Limb (tissue), 2 donors: Measurements from ENCODE around the gene MRPL19.
"Not testable (repeated sequence)": the region's sequence is repeated elsewhere in the genome, so short reads cannot be mapped to it uniquely, and the experiment has no call there.

Experiments used
- DNase-seq, 2 donors: peaks; one replicate each; pipeline ENCODE4 v3.0.0-alpha.2; 2016; ENCODE audit errors: extremely low spot score in 2 of 2

Gene MRPL19

DNA sequence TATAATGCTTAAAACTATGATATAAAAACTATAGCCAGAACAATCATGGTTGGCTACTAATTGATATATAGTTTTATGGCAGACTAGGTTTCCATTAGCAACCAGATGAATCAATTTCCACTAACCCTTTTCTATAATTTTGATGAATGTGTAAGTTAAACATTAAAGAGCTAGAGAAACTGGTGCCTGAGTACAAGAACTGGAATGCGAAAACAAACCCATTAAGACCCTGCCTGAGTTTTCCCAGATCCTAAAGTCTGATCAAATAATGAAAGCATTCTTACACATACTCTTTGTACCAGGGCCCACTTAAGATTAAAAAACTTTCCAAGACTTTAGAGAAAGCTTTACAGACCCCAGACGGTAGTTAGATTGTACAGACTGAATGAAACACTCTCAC is 21.3 kb downstream of the MRPL19 start:
- DNase-seq: no peak

DNA sequence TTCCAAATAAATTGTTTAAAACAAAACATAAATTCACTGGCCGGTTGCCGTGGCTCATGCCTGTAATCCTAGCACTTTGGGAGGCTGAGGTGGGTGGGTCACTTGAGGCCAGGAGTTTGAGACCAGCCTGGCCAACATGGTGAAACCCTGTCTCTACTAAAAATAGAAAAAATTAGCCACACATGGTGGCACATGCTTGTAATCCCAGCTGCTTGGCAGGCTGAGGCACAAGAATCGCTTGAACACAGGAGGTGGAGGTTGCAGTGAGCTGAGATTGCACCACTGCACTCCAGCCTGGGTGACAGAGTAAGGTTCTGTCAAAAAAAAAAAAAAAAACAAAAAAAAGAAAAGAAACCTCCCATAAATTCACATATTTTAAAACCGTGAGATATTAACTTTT is 28.8 kb downstream of the MRPL19 start:
- DNase-seq: not testable (repeated sequence)

DNA sequence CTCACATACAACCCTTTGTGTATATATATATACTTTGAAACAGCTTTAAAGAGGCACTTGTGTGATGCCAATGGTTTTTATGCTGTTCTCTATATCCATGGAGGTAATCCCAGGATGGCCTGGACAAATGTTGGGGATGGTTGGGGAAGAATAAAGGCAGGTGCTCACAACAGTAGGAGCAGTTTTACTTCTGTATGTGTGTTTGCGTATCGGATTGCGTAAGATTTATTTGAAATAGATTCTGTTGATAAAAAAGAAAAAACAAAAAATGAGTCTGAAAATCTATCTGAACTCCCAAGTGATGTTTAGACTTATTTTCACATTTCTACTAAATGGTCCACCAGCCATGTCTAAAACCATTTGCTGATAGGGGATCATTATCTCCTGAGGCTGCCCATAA is 29.3 kb downstream of the MRPL19 start:
- DNase-seq: no peak

DNA sequence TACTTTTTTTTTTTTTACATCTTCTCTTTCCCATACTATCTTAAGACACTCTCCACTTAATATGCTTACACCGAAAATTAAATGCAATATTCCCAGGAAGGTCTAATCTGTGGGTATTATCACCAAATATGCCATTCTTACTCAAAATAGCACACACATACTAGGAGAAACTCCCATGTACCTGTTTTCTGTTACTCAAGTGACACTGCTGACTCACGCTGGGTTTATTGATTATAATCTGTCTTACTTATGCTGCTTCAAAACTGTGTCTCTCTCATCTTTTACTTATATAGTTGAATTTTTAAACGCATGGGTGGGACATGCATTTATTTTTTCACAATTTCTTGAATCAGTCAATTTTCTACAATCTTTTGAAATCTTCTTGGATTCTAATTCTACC is 29.9 kb downstream of the MRPL19 start:
- DNase-seq: no peak

DNA sequence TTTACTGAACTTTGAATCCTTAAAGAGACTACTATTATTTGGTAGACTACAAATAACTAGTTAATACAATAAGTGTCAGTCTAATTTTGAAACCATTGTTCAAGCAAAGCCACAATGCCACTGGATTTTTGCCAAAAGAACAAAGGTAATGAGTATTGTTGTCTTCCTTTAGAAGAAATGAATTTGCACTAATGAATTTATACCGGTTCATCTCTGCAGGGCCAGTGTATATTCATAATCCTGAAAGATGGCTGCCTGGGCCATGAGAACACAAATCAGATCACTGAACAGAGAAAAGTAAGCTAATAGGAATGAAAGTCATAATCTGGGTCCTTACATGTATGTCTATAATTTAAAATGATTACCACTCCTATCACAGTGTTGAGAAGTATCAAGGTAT is 33.0 kb downstream of the MRPL19 start:
- no peak for DNase-seq

DNA sequence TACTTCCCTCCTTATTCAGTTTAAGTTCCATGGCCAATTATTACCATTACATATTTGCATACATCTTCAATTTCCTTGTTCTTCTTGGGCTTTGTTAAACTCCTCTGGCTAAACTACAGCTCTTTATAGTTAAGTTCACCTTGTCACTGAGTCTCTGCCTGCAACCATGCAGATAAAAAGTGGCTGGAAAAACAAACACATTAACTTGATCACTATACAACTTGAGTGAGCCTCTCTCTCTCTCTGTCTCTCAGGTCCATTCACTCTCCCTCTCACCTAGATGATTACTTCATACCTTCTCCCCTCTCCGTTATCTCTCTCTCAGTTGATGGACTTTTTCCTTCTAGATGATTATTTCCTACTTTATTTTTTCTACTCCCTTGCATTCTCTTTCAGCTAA is 33.8 kb downstream of the MRPL19 start:
- no peak for DNase-seq

DNA sequence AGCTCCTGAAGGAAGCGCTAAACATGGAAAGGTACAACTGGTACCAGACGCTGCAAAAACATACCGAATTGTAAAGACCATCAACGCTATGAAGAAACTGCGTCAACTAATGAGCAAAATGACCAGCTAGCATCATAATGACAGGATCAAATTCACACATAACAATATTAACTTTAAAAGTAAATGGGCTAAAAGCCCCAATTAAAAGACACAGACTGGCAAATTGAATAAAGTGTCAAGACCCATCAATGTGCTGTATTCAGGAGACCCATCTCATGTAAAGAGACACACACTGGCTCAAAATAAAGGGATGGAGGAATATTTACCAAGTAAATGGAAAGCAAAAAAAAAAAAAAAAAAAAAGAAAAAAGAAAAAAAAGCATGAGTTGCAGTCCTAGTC is 36.8 kb downstream of the MRPL19 start:
- not testable (repeated sequence) for DNase-seq

DNA sequence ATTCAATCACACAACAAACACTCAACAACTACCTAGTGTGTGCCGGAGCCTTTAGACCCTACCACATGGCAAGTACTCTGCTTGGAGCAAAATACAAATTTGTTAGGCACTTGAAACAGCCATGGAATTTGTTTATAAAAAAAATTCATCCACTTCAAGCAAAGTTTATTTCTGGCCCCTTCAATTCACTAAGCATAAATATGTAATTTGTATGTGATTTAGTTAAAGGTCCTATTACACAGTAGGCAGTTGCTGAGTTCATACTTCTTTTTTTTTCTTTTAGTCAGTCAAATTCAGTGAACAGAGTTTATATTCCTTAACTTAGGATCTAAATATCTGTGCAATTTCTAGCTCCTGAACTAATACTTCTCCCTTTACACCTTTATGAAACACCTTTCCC is 41.6 kb downstream of the MRPL19 start:
- DNase-seq: no peak

DNA sequence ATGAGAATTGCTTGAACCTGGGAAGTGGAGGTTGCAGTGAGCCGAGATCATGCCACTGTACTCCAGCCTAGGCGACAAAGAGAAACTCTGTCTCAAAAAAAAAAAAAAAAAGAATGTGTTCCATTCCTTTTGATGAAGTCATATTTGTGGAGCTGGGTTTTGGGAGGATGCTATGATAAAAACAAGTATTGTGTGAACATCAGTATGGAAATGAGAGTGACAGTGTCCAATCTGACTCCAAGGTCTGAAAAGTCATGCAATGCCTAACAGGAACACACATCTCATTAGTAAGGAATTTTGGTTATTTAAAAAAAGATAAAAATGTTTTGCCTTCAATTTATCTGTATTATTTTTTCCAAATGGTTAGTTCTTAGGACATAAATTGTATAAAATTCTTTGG is 52.3 kb downstream of the MRPL19 start:
- no peak for DNase-seq

DNA sequence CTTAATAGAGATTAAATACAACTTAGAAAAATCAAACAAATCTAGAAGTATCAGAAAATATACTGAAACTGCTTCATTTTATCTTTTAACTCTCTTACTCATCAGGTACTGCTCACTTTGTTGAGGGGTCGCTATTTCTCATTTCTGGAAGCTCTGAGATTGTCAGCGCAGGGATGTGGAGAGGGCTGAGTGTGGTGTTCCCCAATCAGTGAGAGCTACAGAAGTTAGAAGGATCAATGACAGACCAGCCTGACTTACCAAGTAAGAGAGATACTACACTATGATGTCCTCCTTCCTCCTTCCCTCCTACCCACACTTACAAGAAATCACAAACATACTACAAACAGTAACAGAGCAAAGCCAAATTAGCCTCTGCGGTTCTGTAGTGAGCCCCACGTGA is 56.0 kb downstream of the MRPL19 start:
- DNase-seq: no peak

DNA sequence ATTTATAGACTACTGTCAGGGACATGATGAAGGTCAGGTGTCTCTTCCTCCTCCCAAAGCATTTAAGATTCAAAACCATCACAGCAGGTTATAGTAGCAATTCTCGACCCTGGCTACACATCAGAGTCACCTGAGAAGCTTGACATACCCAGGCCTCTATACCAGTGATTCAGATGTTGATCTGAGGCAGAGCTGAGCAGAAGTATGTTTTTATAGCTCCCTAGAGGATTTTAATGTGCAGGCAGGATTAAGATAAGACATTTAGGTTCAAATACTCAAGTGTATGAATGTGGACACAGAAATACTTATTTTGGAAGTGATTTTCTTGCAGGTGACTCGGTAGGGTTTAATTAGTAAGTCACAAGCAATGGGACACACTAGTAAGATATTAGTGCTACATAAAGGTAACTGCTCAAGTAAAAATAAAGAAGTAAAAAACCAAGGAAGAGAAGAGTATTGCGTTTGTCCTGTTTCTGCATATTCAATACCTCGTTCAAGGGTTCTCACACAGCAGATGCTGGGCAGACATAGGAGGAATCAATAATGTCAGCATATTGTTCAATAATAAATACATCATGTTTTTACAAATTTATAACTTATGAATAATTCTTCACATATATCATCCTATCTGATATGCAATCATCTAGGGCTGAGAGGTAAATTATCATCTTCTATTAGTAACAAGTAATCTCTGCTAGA is 57.2 kb downstream of the MRPL19 start:
- DNase-seq: no peak

DNA sequence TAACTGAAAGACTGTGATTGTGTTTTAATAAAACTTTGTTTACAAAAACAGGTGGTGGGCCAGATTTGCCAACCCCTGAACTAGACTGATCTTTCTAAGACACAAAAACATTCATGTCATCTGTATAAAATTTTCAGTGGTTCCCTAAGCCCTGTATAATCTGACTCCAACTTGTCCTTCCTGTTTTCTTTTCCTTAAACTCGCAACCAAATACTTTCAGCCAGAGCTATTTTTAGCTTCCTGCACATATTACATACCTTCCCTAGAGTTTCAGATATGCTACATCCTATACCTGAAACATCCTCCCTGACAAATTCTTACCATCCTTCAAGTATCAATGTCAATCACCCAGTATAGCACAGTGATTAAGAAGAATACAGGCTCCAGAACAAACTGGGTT is 59.3 kb downstream of the MRPL19 start:
- DNase-seq: no peak

DNA sequence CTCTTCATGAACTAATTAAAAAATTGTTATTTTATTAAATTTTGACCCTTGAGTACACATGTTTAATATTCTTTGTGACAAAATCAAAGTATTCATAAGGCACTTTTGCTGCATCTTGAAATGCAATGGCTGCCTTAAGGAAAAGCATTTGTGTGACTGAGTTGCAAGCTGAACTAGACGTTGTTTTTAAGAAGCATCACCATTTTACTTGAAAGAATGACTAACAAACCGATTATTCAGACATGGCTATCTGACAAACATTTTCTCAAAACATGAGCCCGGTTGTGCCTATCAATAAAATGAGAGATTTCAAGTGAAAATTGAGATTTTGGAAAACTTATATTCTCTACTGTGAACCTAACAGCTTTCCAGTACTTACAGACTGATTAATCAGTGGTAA is 61.3 kb downstream of the MRPL19 start:
- DNase-seq: no peak

DNA sequence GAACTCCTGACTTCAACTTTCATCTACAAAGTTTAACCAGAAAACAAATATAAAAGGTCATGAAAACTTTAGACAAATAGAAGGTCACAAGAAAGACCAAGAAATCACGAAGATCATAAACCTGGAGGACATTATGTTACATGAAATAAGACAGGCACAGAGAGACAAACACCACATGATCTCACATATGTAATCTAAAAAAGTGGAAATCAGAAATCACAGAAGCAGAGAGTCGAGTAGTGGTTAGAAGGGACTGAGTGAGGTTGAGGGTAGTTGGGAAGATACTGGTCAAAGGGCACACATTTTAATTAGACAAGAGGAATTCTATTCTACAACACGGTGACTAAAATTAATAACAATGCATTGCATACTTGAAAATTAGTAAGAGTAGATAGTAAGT is 62.7 kb downstream of the MRPL19 start:
- no peak for DNase-seq

DNA sequence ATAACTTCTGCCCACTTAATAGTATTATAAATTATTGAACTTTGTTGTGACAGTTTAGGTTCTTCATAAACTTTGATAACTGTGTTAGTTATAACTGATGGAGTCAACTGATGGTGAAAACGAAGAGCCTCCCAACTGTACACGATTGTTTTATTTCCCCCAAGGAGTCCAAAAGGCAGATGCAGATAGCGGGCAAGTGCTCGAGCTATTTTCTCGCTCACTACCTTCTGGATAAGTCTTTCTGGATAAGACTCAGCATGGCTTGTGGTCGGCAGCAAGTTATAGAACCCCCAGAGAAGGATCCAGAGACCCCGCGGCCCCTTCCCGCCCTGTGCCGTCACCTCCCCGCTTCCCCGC is 63.6 kb downstream of the MRPL19 start:
- DNase-seq: peak in 1 of 2 donors; percentile 24

DNA sequence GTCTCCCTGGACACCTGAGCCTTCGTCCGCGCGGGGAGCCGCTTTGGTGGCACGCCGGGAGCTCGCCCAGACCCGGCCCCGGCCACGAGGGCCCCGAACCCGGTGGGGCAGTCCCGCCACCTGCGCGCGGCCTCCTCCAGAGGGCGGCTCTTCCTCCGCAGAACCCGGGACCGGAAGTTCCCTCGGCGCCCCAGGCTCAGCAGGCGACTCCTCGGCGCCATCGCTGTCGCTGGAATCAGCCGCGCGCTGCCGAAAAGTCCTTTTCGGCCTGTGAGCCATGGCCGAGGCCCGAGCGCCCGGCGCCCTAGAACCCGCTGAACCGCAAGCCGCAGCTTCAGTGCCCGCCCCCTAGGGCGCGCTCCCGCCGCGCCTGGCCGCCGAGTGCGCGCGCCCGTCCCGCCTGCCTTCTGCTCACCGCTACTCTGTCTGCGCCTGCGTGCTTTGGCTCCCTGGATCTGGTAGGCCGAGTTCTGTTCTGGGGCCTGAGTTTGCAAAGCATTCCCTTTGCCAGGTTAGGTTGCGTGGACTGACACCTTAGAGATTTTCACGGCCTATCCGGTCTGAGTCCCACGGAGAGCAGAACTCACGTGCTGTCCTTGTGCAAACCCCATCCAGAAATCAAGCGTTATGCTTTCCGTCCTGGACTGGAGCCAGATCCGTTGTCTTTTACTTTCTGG is 64.1 kb downstream of the MRPL19 start, which contains the start of gene GCFC2:
GCFC2 (minus strand) TSS at position 339 of the 677 bp plus-strand sequence; CDS start at position 279, 60 bp downstream.
- peak; percentile 92 for DNase-seq

DNA sequence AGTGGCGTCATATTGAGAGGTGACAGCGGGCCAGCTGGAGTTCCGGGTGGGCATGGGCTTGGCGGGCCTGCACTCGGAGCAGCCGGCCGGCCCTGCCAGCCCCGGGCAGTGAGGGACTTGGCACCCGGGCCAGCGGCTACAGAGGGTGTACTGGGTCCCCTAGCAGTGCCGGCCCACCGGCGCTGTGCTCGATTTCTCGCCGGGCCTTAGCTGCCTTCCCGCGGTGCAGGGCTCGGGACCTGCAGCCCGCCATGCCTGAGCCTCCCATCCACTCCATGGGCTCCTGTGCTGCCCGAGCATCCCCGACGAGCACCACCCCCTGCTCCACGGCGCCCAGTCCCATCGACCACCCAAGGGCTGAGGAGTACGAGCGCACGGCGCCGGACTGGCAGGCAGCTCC is 65.0 kb downstream of the MRPL19 start:
- DNase-seq: not testable (repeated sequence)

DNA sequence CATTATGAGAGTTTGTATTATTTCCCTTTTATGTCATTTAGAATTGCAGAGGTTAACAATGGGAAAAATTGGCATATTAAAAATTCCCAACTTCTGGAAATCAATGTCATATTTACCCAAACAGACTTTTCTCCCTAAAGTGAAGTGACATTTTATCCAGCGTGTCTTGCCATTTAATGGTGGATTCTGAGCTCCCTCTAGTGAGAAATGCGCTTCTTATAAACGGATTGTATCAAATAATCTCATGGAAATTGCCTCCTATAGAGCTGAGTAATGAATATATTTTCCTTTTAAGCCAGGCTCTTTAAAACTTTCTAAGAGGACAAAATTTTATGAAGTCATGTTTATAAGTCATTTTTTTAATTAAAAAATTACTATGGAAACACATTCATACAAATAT is 69.8 kb downstream of the MRPL19 start:
- DNase-seq: no peak

DNA sequence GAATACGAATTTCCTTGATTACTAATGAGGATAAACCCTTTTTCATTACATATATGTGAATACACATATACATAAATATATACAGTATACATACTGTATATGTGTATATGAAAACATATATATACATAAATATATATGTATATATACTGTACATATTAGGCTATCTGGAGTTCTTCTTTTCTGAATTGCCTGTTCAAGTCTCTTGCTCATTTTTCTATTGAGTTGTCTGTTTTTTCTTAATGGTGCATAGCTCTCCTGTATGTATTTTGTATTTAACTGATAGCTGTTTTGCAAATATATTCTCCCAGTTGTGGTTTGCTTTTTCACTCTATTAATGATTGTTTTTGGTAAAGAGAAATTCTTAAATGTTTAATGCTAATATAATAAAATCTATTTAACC is 73.0 kb downstream of the MRPL19 start:
- no peak for DNase-seq

DNA sequence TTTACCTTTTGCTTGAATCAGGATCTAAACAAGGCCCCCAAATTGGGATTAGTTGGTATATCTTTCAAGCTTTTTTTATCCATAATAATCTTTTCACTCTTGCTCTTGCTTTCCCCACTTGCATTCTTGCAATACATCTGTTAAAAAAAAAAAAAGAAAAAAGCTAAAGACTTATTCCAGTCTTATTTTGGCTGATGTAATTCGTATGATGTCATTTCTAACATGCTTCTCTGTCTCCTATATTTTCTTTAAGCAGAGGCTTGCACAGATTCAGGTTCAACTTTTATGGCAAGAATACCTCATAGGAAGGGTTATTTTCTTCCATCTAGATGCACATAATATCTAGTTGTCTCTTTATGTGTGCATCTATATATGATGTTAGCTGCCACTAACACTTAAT is 73.9 kb downstream of the MRPL19 start:
- DNase-seq: no peak

DNA sequence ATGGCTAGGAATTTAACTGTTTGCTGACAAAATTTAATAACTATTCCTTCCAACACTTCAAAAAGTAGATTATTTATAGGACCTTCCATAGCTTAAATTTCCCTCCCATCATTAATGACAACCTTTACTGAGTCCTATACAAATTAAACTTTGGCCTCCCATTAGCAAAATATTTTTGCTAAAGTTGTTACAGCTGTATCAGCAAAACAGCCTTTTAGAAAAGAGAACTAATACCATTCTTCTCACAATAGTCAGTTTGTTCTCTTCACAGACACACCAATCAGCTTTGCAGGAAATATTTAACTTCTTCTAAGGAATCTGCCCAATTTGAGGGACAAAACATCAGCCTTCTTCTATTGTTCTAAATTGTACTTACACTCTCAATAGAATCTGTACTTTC is 76.1 kb downstream of the MRPL19 start:
- DNase-seq: no peak

DNA sequence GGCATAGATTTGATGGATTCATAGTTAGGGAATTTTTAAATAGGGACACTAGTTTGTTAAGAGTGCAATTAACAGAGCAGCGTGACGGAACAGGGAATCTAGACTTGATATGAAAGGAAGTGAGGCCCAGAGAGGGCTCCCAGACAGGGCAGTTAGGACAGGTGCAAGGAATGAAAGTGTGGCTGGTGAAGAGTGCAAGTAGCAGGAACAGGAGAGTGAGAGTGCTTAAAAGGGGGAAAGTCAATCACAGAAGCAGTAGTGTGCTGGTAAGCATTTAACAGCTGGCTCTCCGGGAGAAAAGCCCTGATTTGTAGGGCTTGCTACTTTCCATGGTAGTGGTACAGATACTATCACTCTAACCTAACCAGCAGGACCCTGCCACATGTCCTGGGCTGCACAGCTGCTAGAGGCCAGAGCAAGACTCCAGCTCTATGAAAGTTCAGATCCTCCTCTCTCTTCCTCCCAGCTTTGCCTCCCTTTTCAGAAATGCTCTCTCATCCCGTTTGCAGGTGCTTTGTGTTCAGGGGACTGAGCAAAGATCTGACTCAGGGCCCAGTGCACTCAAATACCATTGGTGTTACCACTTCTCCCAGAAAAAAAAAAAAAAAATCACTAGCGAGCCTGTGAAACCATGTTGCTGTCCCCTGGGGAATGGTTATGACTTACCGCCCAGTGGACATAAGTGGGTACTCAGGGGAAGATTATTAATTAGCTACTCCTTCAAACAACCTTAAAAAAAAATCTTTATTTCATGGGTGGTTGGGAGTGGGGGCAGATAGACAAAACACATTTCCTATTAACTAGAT is 82.2 kb downstream of the MRPL19 start:
- DNase-seq: no peak

DNA sequence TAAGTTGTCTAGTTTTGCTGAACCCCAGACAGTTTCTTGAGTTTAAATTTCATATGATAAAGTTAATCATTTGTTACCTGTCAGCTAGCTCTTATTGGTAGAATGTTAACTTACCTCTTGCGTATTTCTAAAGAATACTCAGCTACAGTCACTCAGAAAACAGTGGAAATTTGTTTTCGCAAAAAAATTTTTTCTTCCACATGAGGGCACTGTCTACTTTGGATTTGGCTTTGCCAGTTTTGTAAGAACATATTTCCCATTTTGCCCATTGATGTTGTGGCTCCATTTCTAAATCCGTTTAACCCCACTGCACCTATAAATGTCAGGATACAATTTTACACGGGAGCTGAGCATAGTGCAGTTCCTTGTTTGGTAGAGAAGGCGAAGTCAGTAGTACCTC is 83.3 kb downstream of the MRPL19 start:
- no peak for DNase-seq
